RWPE2 (cell line): ENCODE data around the gene SOCS6.

Experiments used
- ATAC-seq: fragments of 200-7000 bp; cut with Tn5 transposase; 3 replicates; pipeline ENCODE4 v1.9.1; 2021; ENCODE audit warnings: low read depth
- DNase-seq: peaks from one replicate; pipeline ENCODE4 v3.0.0-alpha.2; 2020; ENCODE audit warnings: low spot score
- H3K27ac ChIP-seq: fragments of 450-650 bp; 2 replicates; pipeline ENCODE4 v1.5.1; 2017; ENCODE audit warnings: mild to moderate bottlenecking; ENCODE audit not compliant: poor library complexity, severe bottlenecking
- H3K27me3 ChIP-seq: fragments of 250-450 bp; sonication (Bioruptor Pico); 2 replicates; pipeline ENCODE4 v1.5.1; 2021; ENCODE audit warnings: mild to moderate bottlenecking, moderate library complexity; ENCODE audit not compliant: insufficient read depth, poor library complexity, severe bottlenecking
- H3K36me3 ChIP-seq: fragments of 250-450 bp; sonication (Bioruptor Pico); 2 replicates; pipeline ENCODE4 v1.5.1; 2020; ENCODE audit warnings: low read depth, mild to moderate bottlenecking, moderate library complexity
- H3K4me1 ChIP-seq: fragments of 250-450 bp; sonication (Bioruptor Pico); 2 replicates; pipeline ENCODE4 v1.5.1; 2021; ENCODE audit warnings: mild to moderate bottlenecking, moderate library complexity; ENCODE audit not compliant: insufficient read depth, poor library complexity, severe bottlenecking
- H3K4me3 ChIP-seq: fragments of 250-450 bp; sonication (Bioruptor Pico); 2 replicates; pipeline ENCODE4 v1.5.1; 2021; ENCODE audit warnings: mild to moderate bottlenecking, moderate library complexity; ENCODE audit not compliant: severe bottlenecking
- H3K9me3 ChIP-seq: fragments of 250-450 bp; sonication (Bioruptor Pico); 2 replicates; pipeline ENCODE4 v1.5.1; 2021; ENCODE audit warnings: mild to moderate bottlenecking, moderate library complexity; ENCODE audit not compliant: severe bottlenecking
- TF ChIP-seq, protein P1 (sequence below): fragments of 450-650 bp; IDR thresholded peaks from one replicate; pipeline ENCODE4 v1.5.1; 2017; ENCODE audit warnings: mild to moderate bottlenecking, moderate library complexity; ENCODE audit not compliant: poor library complexity, severe bottlenecking

SOCS6 gene

DNA sequence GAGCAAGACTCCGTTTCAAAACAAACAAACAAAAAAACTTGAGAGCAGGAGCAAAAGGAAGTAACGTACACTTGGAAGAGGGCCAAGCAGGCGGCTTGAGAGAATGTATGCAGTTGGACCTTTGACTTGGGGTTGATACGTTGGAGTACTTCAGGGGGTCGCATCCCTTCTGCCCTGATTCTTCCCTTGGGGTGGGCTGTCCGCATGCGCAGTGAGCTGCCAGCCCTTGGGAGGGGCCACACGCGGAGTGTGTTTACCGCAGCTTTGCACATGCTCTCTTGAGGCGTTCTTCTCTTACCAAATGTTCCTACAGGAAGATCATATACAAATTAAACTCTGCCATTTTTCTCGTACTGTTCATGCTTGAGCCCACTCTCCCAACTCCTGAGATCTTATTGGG is 38.1 kb upstream of the SOCS6 start:
- Histone ChIP-seq H3K9me3 (no peaks in the 10 kb centered on the region), H3K27me3 (no peaks in the 10 kb centered on the region), H3K4me3 (no peak overlapping the region), H3K4me1 (no peaks in the 10 kb centered on the region), H3K36me3 (no peaks in the 10 kb centered on the region), H3K27ac (no peak overlapping the region)
- TF ChIP-seq, protein P1, sequence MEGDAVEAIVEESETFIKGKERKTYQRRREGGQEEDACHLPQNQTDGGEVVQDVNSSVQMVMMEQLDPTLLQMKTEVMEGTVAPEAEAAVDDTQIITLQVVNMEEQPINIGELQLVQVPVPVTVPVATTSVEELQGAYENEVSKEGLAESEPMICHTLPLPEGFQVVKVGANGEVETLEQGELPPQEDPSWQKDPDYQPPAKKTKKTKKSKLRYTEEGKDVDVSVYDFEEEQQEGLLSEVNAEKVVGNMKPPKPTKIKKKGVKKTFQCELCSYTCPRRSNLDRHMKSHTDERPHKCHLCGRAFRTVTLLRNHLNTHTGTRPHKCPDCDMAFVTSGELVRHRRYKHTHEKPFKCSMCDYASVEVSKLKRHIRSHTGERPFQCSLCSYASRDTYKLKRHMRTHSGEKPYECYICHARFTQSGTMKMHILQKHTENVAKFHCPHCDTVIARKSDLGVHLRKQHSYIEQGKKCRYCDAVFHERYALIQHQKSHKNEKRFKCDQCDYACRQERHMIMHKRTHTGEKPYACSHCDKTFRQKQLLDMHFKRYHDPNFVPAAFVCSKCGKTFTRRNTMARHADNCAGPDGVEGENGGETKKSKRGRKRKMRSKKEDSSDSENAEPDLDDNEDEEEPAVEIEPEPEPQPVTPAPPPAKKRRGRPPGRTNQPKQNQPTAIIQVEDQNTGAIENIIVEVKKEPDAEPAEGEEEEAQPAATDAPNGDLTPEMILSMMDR, result no peak
- ATAC-seq (no peak), DNase-seq (no peak)

DNA sequence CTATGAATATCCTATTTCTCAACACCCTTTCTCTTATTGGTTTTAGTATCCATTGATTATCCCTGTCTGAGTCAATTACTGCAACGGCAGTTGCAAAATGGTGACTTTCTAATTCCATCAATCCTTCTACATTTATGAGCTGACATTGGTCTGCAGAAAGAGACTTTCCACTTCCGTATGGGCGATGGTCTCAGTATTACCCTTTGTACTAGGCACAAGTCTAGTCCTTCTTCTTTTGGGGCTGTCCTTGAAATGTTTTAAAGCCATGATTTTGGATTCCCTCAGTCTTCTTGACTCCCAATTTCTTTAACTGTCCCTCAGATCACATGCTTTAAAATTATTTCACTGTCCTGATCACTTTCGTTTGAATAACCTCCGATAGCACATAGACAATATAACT is 32.7 kb upstream of the SOCS6 start:
- Histone ChIP-seq H3K4me1 (no peaks in the 10 kb centered on the region), H3K4me3 (no peak overlapping the region), H3K27me3 (no peaks in the 10 kb centered on the region), H3K36me3 (no peaks in the 10 kb centered on the region), H3K27ac (no peak overlapping the region), H3K9me3 (no peaks in the 10 kb centered on the region)
- DNase-seq (no peak), ATAC-seq (no peak)
- TF ChIP-seq, protein P1, result no peak

DNA sequence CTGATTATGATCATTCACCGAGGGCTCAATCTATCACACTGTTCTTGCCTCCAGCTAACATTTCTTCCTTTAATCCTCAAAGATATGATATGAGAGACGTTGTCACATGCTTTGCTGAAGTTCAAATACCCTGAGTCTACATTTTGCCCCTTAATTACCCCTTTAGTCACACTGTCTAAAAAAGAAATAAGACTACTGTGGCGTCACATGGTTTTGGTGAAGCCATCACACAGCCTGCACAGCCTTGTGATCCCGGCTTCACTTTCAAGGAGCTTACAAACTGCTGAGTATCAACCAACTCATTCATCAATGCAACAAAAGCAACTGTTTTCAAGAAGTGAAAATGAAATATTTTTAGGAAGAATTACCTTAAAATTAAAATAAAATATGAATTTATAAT is 31.9 kb upstream of the SOCS6 start:
- H3K4me1 ChIP-seq, result no peaks in the 10 kb centered on the region
- H3K27ac ChIP-seq, result no peak overlapping the region
- no peak for DNase-seq
- TF ChIP-seq, protein P1, result no peak
- no peaks in the 10 kb centered on the region for H3K27me3 ChIP-seq
- ATAC-seq, result no peak
- no peaks in the 10 kb centered on the region for H3K9me3 ChIP-seq
- H3K4me3 ChIP-seq, result no peak overlapping the region
- H3K36me3 ChIP-seq, result no peaks in the 10 kb centered on the region

DNA sequence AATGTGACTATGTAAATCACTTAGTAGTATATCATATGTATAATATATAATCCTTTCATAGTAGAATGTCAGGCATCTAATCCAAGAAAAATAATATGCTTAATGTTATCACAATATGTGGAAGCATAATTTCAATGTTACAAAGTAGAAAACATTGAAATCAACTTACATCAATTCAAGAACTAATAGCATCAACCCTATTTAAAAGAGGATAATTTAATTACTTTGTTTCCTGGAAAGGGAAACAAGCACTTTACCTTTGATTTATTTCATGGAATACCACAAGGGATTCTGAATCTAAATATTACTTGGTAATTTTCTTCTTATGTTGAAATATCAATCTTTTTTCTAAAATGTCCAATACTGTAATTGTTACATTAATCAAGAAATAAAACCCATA is 30.6 kb upstream of the SOCS6 start:
- TF ChIP-seq, protein P1, result no peak

DNA sequence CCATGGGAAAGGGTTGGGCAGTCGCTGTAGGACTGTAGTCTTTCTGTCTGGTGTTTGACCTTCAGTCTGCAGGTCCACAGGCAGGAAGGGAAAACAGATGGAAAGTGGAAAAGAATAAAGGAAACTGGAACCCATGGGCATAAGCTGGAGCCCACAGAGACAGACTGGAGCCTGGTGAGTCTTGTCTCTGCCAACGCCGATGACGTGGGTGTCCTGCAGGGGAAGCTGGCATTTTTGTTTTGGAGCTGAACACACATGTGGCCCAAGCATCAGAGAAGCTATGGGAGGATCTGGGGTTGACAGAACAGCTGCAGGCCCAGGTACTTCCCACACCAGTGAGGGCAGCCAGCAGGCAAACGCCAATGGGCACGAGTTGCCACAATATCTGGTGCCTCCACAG is 28.2 kb upstream of the SOCS6 start:
- H3K9me3 ChIP-seq, result no peaks in the 10 kb centered on the region
- TF ChIP-seq, protein P1, result no peak
- H3K4me3 ChIP-seq, result no peak overlapping the region
- H3K27me3 ChIP-seq, result no peaks in the 10 kb centered on the region
- no peak overlapping the region for H3K27ac ChIP-seq
- H3K4me1 ChIP-seq, result no peaks in the 10 kb centered on the region
- ATAC-seq, result no peak
- DNase-seq, result no peak
- no peaks in the 10 kb centered on the region for H3K36me3 ChIP-seq

More for the DNA sequence above, 30.6 kb upstream of the SOCS6 start:
- H3K9me3 ChIP-seq, result no peaks in the 10 kb centered on the region
- no peaks in the 10 kb centered on the region for H3K36me3 ChIP-seq
- H3K4me1 ChIP-seq, result no peaks in the 10 kb centered on the region
- H3K4me3 ChIP-seq, result no peak overlapping the region
- no peaks in the 10 kb centered on the region for H3K27me3 ChIP-seq
- no peak overlapping the region for H3K27ac ChIP-seq
- ATAC-seq (no peak), DNase-seq (no peak)
